GM08714 (cell line): ENCODE data around the gene ANKS4B.
A peak's percentile ranks its signal among the peaks of the same experiment; 100 is the strongest.
"Not testable (repeated sequence)": the region's sequence is repeated elsewhere in the genome, so short reads cannot be mapped to it uniquely, and the experiment has no call there.

Experiments used
- H3K4me3 ChIP-seq: fragments of 200-500 bp; sonication (Bioruptor generic); 2 replicates; pipeline ENCODE4 v1.5.1; 2014; ENCODE audit warnings: mild to moderate bottlenecking, low read length, inconsistent platforms
- ZNF274 ChIP-seq: IDR thresholded peaks from 2 replicates; pipeline ENCODE4 v1.6.1; 2012; ENCODE audit warnings: mild to moderate bottlenecking, low read depth, low read length

The ANKS4B gene

DNA sequence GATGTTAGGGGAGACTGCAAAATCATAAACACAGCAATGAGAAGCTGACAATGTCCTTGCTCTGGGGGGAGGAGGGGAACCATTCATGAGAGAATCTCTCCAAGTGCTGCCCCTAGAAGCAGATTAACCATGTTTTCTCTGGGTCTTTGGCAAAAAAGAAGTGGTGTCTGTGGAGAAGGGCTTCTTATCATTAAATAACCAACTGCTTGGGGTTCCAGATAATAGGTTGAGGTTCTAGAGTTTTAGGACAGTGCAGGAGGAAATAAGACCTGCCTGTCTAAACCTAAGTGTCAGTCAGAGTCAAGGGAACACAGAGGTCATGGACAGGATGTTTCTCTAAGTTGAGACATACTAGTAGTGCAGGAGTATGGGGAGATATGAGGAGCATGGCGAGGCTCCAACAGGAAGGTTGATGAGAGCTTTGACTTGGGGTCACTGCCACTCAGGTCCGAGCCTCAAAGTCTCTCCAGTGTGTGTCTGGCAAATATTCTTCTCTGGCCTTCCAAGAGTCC is 5.1 kb upstream of the ANKS4B start:
- no peak for TF ChIP-seq ZNF274
- no peak overlapping the region for H3K4me3 ChIP-seq

- H3K4me3 ChIP-seq = no peak overlapping the region
- TF ChIP-seq ZNF274 = no peak
Observed at GRCh38 chr16:21233045-21233520, 416 bp upstream of the ANKS4B start.

DNA sequence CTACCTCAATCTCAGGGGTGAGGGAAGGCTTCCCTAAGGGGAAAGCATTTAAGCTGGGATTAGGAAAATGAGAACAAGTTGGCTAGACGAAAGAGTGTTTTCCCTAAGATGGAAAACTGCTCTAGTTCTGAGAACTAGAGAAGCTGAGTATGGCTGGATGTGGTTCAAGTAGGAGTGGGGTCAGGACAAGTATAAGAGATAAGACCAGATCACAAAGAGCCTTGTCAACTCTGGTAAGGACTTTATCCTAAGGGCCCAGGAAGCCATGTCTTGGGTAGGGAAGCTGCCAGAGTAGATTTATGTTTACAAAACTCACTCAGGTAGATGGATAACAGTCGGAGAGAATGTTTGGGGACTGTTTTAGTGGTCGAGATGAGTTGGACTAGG is 1.7 kb downstream of the ANKS4B start:
- TF ChIP-seq ZNF274 = no peak

DNA sequence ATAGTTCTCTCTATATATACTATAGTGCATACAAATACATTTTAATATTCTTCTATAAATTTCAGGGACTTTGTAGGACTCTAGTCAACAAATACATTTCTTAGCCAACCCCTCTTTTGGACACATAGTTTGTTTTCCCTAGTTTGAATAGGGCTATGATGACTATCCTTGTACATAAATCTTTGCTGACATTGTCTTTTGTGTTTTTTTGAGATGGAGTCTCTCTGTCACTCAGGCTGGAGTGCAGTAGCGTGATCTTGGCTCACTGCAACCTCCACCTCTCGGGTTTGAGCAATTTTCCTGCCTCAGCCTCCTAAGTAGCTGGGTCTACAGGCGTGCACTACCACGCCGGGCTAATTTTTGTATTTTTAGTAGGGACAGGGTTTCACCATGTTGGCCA is 3.3 kb downstream of the ANKS4B start:
- no peak for TF ChIP-seq ZNF274
- no peak overlapping the region for H3K4me3 ChIP-seq

More for the DNA sequence above, 1.7 kb downstream of the ANKS4B start:
- no peak overlapping the region for H3K4me3 ChIP-seq

GRCh38 chr16:21239646-21240045 is 6.1 kb downstream of the ANKS4B start:
- TF ChIP-seq ZNF274 = no peak
- H3K4me3 ChIP-seq = no peak overlapping the region

DNA sequence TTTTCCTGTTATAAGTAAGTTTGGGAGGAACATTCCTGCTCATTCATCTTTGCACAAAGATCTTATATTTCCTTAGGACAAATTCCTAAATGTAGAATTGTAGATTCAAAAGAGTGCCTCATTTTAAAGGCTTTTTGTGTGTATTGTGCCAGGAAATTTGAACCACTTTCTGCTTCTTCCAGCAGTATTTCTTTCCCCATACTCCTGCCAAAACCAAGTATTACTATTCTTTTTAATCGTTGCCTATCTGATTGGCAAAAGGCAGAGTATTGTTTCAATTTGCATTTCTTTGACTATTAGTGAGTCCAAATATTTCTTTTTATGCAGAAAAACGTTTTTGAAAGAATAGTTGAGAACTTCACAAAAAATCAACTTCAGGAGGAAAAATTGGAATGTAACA is 9.3 kb downstream of the ANKS4B start:
- no peak overlapping the region for H3K4me3 ChIP-seq
- TF ChIP-seq ZNF274 = no peak

GRCh38 chr16:21244518-21245215 is 11.2 kb downstream of the ANKS4B start:
- TF ChIP-seq ZNF274 = no peak

GRCh38 chr16:21248179-21248578 is 14.7 kb downstream of the ANKS4B start:
- H3K4me3 ChIP-seq = not testable (repeated sequence)

More at GRCh38 chr16:21244518-21245215, 11.2 kb downstream of the ANKS4B start:
- H3K4me3 ChIP-seq = no peak overlapping the region

GRCh38 chr16:21250072-21250923 is 16.8 kb downstream of the ANKS4B start:
- no peak overlapping the region for H3K4me3 ChIP-seq
- TF ChIP-seq ZNF274 = no peak

GRCh38 chr16:21253470-21253869 is 20.0 kb downstream of the ANKS4B start:
- no peak for TF ChIP-seq ZNF274
- no peak overlapping the region for H3K4me3 ChIP-seq

GRCh38 chr16:21256636-21257035 is 23.1 kb downstream of the ANKS4B start:
- no peak for TF ChIP-seq ZNF274
- no peak overlapping the region for H3K4me3 ChIP-seq

DNA sequence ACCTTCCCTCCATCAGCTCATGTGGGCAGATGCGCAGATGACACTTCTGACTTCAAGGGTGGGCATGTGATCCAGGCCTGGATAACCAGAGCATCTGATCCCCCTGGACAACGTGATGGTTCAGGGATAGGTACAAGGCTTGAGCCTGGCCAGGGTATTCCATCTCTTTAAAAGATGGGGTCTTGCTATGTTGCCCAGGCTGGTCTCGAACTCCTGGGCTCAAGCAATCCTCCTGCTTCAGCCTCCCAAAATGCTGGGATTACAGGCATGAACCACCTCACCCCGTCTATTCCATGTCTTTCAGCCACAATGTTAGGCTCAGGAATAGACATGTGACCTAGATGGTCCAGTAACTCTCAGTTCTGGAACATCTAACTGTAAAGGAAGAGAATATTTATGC is 23.8 kb downstream of the ANKS4B start:
- no peak for TF ChIP-seq ZNF274
- H3K4me3 ChIP-seq = no peak overlapping the region

GRCh38 chr16:21260870-21261791 is 27.6 kb downstream of the ANKS4B start:
- TF ChIP-seq ZNF274 = no peak
- H3K4me3 ChIP-seq = no peak overlapping the region

DNA sequence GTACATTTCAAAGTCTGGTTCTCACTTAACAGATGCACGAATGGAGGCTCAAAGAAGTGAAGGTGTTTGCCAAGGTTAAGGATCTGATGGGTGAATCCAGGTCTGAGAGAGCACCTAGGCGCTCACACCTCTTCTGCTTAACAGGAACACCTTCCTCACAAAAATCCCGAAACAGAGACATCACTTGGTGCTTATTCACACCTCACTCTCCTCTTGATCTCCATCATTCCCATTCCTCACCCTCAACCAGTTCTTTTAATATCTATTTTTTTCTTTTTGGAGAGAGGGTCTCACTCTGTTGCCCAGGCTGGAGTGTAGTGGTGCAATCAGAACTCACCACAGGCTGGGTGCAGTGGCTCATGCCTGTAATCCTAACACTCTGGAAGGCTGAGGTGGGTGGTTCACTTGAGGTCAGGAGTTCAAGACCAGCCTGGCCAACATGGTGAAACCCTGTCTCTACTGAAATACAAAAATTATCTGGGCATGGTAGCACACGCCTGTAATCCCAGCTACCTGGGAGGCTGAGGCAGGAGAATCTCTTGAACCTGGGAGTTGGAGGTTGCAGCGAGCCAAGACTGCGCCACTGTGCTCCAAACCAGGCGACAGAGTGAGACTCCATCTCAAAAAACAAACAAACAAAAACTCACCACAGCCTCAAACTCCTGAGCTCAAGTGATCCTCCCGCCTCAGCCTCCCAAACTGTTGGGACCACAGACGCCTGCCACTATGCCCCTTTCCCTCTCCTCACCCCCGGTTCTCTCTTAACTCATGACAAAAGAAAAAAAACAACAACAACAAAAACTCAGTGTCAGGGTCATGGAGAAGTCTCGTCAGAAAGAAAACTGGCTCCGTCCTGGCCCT is 29.5 kb downstream of the ANKS4B start:
- H3K4me3 ChIP-seq = peak overlapping the region; percentile 24; the same call in 1 of the 2 replicates
- no peak for TF ChIP-seq ZNF274
